NCI-H748 treated with DMSO at 0.1 percent for 48 hours (cell line): Measurements from ENCODE around the gene LIM2.
A peak's percentile ranks its signal among the peaks of the same experiment; 100 is the strongest.
"Not testable (repeated sequence)": the region's sequence is repeated elsewhere in the genome, so short reads cannot be mapped to it uniquely, and the experiment has no call there.

Source experiments
- DNase-seq: peaks from one replicate; lab custom pipeline; 2025; lab: John Stamatoyannopoulos, UW

The LIM2 gene, protein sequence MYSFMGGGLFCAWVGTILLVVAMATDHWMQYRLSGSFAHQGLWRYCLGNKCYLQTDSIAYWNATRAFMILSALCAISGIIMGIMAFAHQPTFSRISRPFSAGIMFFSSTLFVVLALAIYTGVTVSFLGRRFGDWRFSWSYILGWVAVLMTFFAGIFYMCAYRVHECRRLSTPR

DNA sequence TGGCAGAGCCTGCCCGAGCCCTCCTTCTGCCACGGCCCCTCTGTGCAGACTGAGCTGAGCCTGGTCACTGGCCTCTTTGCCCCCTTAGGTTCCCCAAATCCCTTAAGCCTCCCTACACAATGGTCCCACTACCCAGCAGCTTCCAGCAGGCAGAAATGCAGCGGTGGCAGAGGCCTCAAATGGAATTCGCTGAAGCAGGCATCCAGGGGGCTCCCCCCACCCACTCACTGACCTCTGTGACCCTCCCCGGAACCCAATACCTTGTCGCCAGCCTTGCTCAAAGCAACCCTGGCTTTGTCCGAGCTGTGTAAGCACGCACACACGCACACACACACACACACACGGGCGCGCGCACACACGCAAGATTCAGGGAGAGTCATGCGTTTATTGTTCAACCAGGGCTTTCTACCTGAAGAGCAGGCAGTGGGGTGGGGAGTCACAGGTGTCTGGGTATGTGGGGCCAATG lies at the start of gene LIM2:
Gene LIM2, minus strand, starts transcription at position 51 of the 466 bp plus-strand sequence. CDS start 531 bp downstream, outside the sequence.
- no peak for DNase-seq

DNA sequence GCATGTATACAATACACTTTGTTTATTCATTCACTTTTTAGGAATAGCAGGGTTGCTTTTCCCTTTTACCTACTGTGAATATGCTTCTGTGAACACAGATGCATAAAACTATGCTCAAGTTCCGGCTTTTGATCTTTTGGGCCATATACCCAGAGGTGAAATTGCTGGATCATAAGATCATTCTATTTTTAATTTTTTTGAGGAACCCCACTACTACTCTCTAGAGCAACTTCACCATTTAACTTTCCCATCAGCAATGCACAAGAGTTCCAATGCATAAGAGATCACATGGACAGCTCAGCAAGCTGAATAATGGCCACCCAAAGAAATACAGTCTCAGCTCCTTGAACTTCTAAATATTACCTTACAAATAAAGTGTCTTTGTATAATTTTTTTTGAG lies 46.7 kb upstream of the LIM2 start:
- no peak for DNase-seq

DNA sequence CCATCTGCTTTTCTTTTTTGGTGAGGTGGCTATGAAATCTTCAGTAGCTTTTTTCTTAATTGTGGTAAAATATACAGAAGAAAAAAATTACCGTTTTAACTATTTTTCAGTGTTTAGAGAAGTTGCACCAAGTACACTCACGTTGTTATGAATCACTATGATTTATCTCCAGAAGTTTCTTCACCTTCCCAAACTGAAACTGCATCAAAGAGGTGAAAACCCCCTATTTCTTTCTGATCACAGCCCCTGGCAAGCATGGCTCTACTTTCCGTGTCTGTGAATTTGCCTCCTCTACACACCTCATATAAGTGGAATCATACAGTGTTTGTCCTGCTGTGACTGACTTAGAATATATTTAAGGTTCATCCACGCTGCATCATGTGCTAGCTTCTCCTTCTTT lies 45.3 kb upstream of the LIM2 start:
- no peak for DNase-seq

- no peak for DNase-seq
These were observed 43.4 kb upstream of the LIM2 start for GRCh38 chr19:51431124-51431523.

GRCh38 chr19:51430221-51430620 lies 42.4 kb upstream of the LIM2 start:
- no peak for DNase-seq

DNA sequence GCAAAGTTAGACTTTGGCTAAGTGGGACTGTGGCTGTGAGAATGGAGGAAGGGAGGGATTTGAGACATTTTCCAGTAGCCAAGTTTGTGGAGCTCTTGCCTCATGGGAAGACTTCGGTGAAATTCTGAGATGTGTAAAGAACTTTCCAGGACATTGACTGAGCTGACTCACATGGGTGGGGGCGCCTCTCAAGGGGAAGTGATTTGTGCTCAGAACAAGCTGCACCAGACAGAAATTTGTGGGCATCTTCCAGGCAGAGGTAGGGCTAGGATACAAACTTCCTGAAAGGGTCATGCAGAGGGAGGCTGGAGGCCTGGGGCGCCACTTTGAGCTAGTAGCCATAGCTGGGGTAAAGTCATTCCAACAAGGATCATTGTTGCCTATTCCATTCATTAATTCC lies 39.4 kb upstream of the LIM2 start:
- no peak for DNase-seq

DNA sequence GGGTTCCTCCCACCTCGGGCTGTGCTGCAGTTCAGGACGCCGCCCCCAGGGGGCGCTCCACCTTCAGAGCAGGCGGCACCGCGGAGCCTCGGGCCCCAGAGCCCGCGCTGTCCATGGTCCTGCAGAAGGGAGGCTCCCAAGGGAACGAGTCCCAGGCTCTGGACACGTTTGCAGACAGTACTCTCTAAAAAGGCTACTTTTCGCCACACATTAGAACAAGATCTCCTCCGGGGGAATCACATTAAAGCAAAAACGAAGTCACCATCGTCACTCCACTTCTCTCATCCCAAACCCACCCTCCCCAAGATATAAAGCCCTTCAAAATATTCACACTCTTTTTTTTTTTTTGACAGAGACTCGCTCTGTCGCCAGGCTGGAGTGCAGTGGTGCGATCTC lies 34.3 kb upstream of the LIM2 start:
- DNase-seq: peak; percentile 32

- DNase-seq: no peak
These were observed 33.7 kb upstream of the LIM2 start for GRCh38 chr19:51421229-51422052.

- DNase-seq: not testable (repeated sequence)
These were observed 32.7 kb upstream of the LIM2 start for GRCh38 chr19:51420511-51420910.

GRCh38 chr19:51418707-51419106 lies 30.9 kb upstream of the LIM2 start:
- no peak for DNase-seq

DNA sequence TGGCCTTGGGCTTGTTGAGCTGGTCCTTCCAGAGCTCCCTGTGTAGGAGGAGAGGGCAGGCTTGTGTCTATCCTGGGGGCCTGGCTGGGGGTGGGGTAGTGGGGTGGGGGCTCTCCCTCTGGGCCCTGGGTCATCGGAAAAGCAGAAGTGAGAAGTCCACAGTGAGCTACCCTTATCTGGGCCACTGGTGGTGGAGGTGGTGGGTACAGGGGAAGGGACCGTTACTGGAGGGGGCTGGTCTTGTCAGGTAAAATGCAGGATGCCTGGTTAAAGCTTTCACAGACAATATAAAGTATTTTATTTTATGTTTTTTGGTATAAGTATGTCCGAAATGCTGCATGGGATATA lies 30.0 kb upstream of the LIM2 start:
- no peak for DNase-seq

- DNase-seq: no peak
These were observed 29.5 kb upstream of the LIM2 start, which contains the start of gene SIGLEC10 for GRCh38 chr19:51417107-51417809. SIGLEC10 (minus strand) TSS chr19:51417642; CDS start chr19:51417581, 61 bp downstream.

DNA sequence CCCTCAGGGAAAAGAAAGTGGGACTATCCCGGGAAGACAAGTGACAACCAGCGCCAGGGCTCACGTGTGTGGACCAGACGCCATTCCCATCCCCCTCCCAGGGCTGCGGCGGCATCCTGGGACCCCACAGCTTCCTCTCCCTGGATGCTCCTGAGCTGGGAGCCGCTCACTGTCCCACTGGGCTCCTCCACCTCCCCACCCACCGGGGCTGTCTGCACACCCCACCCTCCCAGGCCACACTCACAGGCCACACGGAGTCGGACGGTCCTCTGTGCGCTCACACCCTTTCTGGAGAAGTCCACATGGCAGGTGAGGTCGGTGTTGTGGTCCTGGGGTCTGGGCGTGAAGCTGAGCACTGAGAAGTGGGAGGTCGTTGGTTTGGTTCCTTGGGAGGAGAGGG lies 28.6 kb upstream of the LIM2 start:
- DNase-seq: not testable (repeated sequence)

GRCh38 chr19:51415187-51415586 lies 27.4 kb upstream of the LIM2 start:
- DNase-seq: no peak

DNA sequence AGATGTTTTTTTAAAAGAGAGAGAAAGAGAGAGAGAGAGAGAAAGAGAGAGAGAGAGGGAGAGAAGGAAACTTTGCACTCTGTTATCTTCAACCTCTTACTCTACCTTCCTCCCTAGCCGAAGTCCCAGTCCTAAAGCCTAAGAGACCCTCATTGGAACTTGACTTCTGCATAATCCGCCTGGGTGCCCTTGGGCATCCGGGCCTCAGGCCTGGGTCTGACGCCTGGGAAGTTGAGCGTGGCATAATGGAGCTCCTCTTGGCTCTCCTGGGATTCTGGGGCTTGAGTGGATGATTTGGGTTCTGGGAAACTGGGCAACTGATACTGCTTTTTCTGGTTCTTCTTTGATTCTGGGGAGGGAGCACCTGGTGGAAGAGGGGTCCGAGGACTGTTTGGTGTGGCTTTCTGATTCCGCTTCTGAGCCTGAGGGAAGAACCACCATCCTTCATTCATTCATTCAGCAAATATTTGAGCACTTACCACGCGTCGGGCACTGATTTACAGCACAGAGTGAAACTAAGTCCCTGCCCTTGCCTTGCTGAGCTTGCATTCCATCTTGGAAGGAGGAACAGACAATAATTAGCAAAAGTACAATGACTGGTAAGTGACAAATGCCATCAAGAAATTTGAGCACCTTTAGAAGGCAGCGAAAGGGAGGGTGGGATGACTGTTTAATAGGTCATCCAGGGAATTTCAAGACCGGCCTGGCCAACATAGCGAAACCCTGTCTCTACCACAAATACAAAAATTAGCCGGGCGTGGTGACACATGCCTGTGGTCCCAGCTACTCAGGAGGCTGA lies 23.4 kb upstream of the LIM2 start:
- no peak for DNase-seq

DNA sequence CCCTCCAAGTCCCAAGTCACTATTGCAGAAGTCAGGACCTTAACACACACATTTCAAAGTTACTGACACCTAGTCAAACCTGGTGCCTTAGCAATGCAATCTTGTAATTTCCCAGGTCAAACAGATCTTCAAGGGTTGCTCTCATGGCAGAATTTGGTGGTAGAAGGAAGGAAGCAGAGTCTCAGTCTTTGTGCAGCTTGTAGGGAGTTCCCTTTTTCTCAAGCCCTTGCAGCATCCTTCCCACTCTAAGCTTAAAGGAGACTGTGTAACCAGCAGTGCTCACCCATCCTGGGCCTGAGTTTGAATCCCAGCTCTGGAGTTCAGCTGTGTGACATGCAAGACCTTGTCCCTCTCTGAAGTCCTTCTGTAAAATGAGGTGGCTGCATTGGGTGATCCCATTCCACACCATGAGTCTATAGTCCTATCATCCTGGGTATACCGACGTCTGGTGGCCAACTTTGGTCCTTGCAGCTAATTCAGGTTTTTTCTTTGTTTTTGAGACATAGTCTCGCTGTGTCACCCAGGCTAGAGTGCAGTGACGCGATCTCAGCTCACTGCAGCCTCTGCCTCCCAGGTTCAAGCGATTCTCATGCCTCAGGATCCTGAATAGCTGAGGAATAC lies 19.8 kb upstream of the LIM2 start:
- no peak for DNase-seq

DNA sequence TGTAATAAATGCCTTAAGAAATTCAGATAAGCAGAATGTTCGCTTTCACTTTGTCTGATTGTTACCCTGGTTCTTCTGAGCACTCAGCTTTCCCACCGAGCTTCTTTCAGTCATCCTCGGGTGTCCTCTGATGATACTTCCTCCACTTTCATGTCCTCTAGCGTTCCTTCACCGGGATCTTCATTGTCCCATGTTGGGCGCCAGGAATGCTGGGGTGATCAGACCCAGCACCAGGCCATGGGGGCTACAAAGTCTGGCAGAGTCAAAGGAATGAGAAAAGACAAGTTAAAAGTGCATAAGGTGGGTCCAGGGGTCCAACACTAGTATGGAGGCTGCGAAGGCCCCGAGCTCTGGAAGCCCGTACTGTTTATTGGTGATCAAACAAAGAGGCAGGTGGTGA lies 14.3 kb upstream of the LIM2 start:
- no peak for DNase-seq

- not testable (repeated sequence) for DNase-seq
These were observed 12.2 kb upstream of the LIM2 start for GRCh38 chr19:51399936-51400335.

DNA sequence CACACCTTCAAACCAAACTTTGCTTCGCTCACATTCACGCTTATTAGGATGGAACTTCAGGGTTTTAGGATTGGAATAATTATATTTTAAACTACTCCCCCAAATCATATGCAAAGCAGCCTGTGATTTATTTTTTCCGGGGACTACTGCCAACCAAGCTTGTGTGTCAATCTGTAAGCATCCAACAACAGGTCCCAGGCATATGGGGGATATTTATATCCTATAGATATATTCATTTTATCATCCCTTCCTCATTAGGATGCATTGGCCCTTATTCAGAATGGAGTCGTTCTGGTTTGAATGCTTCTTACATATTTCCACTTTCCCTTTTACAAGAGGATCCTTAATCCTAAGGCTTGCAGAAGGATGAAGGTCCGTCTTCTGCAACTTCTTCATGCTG lies 11.5 kb upstream of the LIM2 start:
- no peak for DNase-seq

GRCh38 chr19:51398096-51398704 lies 10.4 kb upstream of the LIM2 start:
- no peak for DNase-seq

DNA sequence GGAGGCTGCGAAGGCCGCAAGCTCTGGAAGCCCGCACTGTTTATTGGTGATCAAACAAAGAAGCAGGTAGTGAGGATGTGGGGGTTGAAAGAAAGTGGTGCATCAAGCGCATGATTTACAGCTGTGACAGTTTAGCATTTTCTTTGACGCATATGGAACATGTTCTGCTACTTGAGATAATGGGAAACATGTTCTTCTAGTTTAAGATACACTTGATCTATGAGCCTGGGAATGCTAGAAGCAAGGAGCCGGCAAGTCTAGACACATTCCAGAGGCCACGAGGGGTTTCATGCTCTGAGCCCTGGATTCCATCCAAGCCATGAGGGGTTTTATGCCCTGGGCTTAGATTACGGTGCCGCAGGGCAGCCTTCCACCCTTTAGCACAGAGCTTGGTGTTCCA lies 9.7 kb upstream of the LIM2 start:
- not testable (repeated sequence) for DNase-seq
